Panc1 (cell line): ENCODE data around the gene PIAS4.

Experiments used
- CTCF ChIP-seq: fragments of 450-650 bp; IDR thresholded peaks from 2 replicates; pipeline ENCODE4 v1.5.1; 2017; ENCODE audit warnings: mild to moderate bottlenecking
- POLR2AphosphoS5 ChIP-seq: IDR thresholded peaks from 2 replicates; pipeline ENCODE4 v1.6.1; 2012; ENCODE audit warnings: mild to moderate bottlenecking, low read depth, low read length, moderate library complexity
- SIN3A ChIP-seq: IDR thresholded peaks from 2 replicates; pipeline ENCODE4 v1.6.1; 2012; ENCODE audit warnings: low read depth, mild to moderate bottlenecking, low read length, moderate library complexity, borderline replicate concordance; ENCODE audit not compliant: insufficient read depth

DNA sequence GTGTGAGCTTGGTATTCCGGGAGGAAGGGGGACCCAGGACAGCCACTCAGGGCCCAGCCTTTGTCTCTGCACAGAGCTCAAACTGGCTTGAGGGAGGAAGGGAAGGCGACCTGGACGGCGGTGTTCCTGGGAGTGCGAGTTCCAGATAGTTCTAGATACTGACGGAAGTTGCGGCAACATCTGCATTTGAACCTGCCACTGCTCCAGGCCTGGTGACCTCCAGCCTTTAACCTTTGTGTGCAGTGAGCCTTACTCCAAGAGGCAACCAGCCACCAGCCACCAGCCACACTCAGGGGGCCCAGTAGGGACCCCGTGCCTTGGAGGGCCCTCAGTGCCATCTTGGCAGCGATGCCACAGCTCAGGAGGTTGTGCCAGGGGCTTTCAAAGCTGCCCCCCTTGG is 74.6 kb downstream of the PIAS4 start:
- TF ChIP-seq CTCF (no peak), SIN3A (no peak), POLR2AphosphoS5 (no peak)
